A673 (cell line): ENCODE results near the gene LMCD1. TPM values are rescaled to one million over a fixed set of nuclear protein-coding genes. Genes with fewer than 3 reads are reported as not detected.

Experiments
- BruUV-seq: library from RNA; stranded (reverse); fragments of 400-500 nt; replicated peaks from 2 replicates; lab custom pipeline; 2021; lab: Mats Ljungman, UMichigan
- CTCF ChIA-PET: fragments of 300-600 bp; sonication (Branson Sonifier 250); formaldehyde crosslinking; loops from one replicate; lab custom pipeline; 2022; ENCODE audit warnings: antibody characterized with exemption; lab: Charles Lee
- POLR2A ChIA-PET: fragments of 300-600 bp; sonication (Branson Sonifier 250); formaldehyde crosslinking; loops from one replicate; lab custom pipeline; 2022; ENCODE audit warnings: antibody characterized with exemption; ENCODE audit not compliant: low non-redundant PET; lab: Charles Lee
- DNase-seq: peaks from one replicate; pipeline ENCODE4 v3.0.0-alpha.2; 2015; ENCODE audit warnings: low spot score
- H3K27ac ChIP-seq: fragments of 200-600 bp; sonication (generic); 2 replicates; pipeline ENCODE4 v1.5.1; 2016; ENCODE audit warnings: mixed run types, low read depth, mild to moderate bottlenecking, mixed read lengths, antibody characterized with exemption, low read length; ENCODE audit not compliant: poor library complexity, severe bottlenecking
- H3K27me3 ChIP-seq: fragments of 200-600 bp; sonication (generic); replicated peaks from 2 replicates; pipeline ENCODE4 v1.6.1; 2017; ENCODE audit warnings: mixed run types, low read depth, mild to moderate bottlenecking, mixed read lengths, antibody characterized with exemption, low read length; ENCODE audit not compliant: insufficient read depth, poor library complexity
- H3K36me3 ChIP-seq: fragments of 200-600 bp; sonication (generic); 2 replicates; pipeline ENCODE4 v1.6.1; 2016; ENCODE audit warnings: mixed run types, mild to moderate bottlenecking, mixed read lengths, antibody characterized with exemption, low read length; ENCODE audit not compliant: insufficient read depth, poor library complexity, severe bottlenecking
- H3K4me1 ChIP-seq: fragments of 200-600 bp; sonication (generic); 2 replicates; pipeline ENCODE4 v1.6.1; 2017; ENCODE audit warnings: mixed run types, mild to moderate bottlenecking, mixed read lengths, antibody characterized with exemption, low read length; ENCODE audit not compliant: insufficient read depth, poor library complexity, severe bottlenecking
- H3K4me3 ChIP-seq: fragments of 200-600 bp; sonication (generic); 2 replicates; pipeline ENCODE4 v1.5.1; 2016; ENCODE audit warnings: low read depth, mixed run types, mild to moderate bottlenecking, mixed read lengths, low read length; ENCODE audit not compliant: poor library complexity, severe bottlenecking
- H3K9me3 ChIP-seq: fragments of 200-600 bp; sonication (generic); 2 replicates; pipeline ENCODE4 v1.6.1; 2016; ENCODE audit warnings: mixed run types, low read depth, mild to moderate bottlenecking, mixed read lengths, antibody characterized with exemption, low read length; ENCODE audit not compliant: poor library complexity, severe bottlenecking
- CTCF ChIP-seq: fragments of 300-800, 200-600 bp; sonication (generic); conservative IDR thresholded peaks from 2 replicates; pipeline ENCODE4 v1.5.1; 2017; ENCODE audit warnings: low read depth, mild to moderate bottlenecking, antibody characterized with exemption, low read length, moderate library complexity, mixed read lengths
- EZH2 ChIP-seq: fragments of 200-600 bp; sonication (generic); IDR thresholded peaks from 2 replicates; pipeline ENCODE4 v1.6.1; 2017; ENCODE audit warnings: borderline replicate concordance, low read depth, mild to moderate bottlenecking, mixed read lengths, antibody characterized with exemption, low read length; ENCODE audit not compliant: poor library complexity, severe bottlenecking
- intact Hi-C: fragments of 100-400 bp; cut with micrococcal nuclease; formaldehyde crosslinking; loops from one replicate; pipeline ENCODE4 v1.10.0; 2022; ENCODE audit not compliant: unreplicated experiment
- total RNA-seq: library from RNA; stranded (reverse); gene quantifications from 2 replicates; pipeline ENCODE4 v1.2.3, GENCODE V29; 2021

The LMCD1 gene
- total RNA-seq, 1 experiment from 2014 or later = 4.3 TPM

GRCh38 chr3:8549354-8549753 is 47.7 kb downstream of the LMCD1 start:
- Histone ChIP-seq H3K9me3 (no peaks in the 10 kb centered on the region), H3K4me1 (no peaks in the 10 kb centered on the region), H3K4me3 (no peak overlapping the region), H3K27ac (no peak overlapping the region), H3K36me3 (no peaks in the 10 kb centered on the region), H3K27me3 (no peaks in the 10 kb centered on the region)
- no peak for TF ChIP-seq EZH2
- no peak for TF ChIP-seq CTCF
- ChIA-PET CTCF (no interaction called here), POLR2A (no interaction called here)
- DNase-seq = no peak
- no TSS peak for BruUV-seq
- intact Hi-C loops = no loop called here

- DNase-seq = no peak
- Histone ChIP-seq H3K36me3 (no peaks in the 10 kb centered on the region), H3K9me3 (no peaks in the 10 kb centered on the region), H3K27me3 (no peaks in the 10 kb centered on the region), H3K27ac (no peak overlapping the region), H3K4me1 (peaks cover 8% of the 10 kb centered on the region), H3K4me3 (no peak overlapping the region)
- no TSS peak for BruUV-seq
- ChIA-PET POLR2A (no interaction called here), CTCF (no interaction called here)
- TF ChIP-seq EZH2 = no peak
- intact Hi-C loops = no loop called here
Measured at GRCh38 chr3:8550611-8551010, 49.0 kb downstream of the LMCD1 start.

GRCh38 chr3:8552223-8552762 is 50.7 kb downstream of the LMCD1 start:
- Histone ChIP-seq H3K27me3 (no peaks in the 10 kb centered on the region), H3K4me3 (no peak overlapping the region), H3K27ac (no peak overlapping the region), H3K9me3 (no peaks in the 10 kb centered on the region), H3K4me1 (peaks cover 8% of the 10 kb centered on the region), H3K36me3 (no peaks in the 10 kb centered on the region)
- no peak for DNase-seq
- TF ChIP-seq EZH2 (no peak), CTCF (no peak)
- CTCF ChIA-PET = no interaction called here
- intact Hi-C loops = no loop called here
- no TSS peak for BruUV-seq
- POLR2A ChIA-PET = no interaction called here

- POLR2A ChIA-PET = no interaction called here
Measured at GRCh38 chr3:8553405-8553804, 51.8 kb downstream of the LMCD1 start.

More at GRCh38 chr3:8553405-8553804, 51.8 kb downstream of the LMCD1 start:
- Histone ChIP-seq H3K4me1 (peaks cover 8% of the 10 kb centered on the region), H3K4me3 (no peak overlapping the region), H3K9me3 (no peaks in the 10 kb centered on the region), H3K27ac (no peak overlapping the region), H3K27me3 (no peaks in the 10 kb centered on the region), H3K36me3 (no peaks in the 10 kb centered on the region)
- intact Hi-C loops = no loop called here
- DNase-seq = no peak
- TF ChIP-seq CTCF (no peak), EZH2 (no peak)
- CTCF ChIA-PET = no interaction called here
- BruUV-seq = no TSS peak
